Subcutaneous adipose tissue (tissue), 4 donors: ENCODE measurements around the gene LRRC14B. TPM values are rescaled to one million over a fixed set of nuclear protein-coding genes. Genes with fewer than 3 reads are reported as not detected.

Experiments
- total RNA-seq, 4 donors: library from RNA; depleted of rRNA; stranded (reverse); fragments of >200 nt; gene quantifications; one replicate each; pipeline ENCODE4 v1.1.0, GENCODE V29; 2016
- TF ChIP-seq, protein P1 (sequence below): fragments of 450-650 bp; IDR thresholded peaks from one replicate; pipeline ENCODE4 v1.5.1; 2016; ENCODE audit warnings: low read depth, mild to moderate bottlenecking, control low read depth, antibody characterized with exemption, moderate library complexity

LRRC14B gene
- total RNA-seq, 4 donors from 2014 or later: not detected

DNA sequence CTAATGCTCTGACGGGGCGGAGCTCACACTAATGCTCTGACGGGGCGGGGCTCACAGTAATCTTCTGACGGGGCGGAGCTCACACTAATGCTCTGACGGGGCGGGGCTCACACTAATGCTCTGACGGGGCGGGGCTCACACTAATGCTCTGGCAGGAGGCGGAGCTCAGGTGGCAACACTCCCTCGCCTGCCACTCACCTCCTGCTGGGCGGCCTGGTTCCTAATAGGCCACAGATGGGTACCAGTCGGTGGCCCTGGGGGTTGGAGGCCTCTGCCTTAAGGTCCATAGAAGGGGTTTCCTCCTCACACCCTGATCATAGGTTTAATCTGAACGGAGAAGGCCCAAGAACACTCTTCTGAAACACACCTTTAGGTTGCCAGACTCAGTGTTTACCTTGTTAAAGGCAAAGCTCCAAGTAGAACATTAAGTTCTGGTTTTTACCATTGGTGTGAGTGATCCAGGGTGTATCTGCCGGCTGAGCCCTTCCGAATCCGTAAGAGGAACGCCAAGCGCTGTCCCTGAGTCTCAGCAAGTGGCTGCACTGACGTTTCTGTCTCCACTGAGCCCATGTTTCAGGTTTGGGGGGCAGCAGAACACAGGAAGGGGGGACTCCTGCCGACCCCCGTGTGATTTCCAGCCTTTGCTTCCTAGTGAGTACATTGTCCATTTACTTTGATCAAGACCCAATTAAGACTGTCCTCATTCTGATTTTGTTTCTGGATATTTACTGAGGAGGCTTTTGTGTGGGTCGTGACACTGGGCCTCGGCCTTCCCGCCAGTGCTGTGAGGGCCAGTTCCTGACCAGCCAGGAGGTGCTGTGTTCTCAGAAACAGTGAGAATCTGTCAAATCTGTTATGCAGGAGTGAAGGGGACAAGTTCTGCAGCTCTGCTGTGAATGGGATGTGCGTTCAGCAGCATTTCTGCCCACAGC is 24.6 kb upstream of the LRRC14B start:
- TF ChIP-seq, protein P1, sequence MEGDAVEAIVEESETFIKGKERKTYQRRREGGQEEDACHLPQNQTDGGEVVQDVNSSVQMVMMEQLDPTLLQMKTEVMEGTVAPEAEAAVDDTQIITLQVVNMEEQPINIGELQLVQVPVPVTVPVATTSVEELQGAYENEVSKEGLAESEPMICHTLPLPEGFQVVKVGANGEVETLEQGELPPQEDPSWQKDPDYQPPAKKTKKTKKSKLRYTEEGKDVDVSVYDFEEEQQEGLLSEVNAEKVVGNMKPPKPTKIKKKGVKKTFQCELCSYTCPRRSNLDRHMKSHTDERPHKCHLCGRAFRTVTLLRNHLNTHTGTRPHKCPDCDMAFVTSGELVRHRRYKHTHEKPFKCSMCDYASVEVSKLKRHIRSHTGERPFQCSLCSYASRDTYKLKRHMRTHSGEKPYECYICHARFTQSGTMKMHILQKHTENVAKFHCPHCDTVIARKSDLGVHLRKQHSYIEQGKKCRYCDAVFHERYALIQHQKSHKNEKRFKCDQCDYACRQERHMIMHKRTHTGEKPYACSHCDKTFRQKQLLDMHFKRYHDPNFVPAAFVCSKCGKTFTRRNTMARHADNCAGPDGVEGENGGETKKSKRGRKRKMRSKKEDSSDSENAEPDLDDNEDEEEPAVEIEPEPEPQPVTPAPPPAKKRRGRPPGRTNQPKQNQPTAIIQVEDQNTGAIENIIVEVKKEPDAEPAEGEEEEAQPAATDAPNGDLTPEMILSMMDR: no peak

DNA sequence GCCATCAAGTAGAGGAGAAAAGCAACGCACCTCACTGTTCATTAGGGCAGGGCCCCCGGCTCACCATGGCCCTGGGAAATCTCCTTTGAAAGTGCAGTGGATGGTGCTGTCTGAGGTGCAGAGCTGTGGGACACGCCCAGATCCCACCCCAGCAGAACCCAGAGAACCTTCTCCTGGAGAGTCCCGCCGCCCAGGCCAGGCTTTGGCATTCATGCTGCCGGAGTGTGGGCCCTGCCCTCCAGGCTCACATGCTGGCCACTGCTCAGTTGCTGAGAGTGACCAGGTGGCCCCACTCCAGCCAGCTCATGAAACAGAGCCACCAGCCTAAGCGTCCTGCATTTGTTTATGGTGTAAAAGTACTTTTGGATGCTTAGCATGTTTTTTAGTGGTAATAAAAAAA is 23.8 kb upstream of the LRRC14B start:
- TF ChIP-seq, protein P1: no peak

DNA sequence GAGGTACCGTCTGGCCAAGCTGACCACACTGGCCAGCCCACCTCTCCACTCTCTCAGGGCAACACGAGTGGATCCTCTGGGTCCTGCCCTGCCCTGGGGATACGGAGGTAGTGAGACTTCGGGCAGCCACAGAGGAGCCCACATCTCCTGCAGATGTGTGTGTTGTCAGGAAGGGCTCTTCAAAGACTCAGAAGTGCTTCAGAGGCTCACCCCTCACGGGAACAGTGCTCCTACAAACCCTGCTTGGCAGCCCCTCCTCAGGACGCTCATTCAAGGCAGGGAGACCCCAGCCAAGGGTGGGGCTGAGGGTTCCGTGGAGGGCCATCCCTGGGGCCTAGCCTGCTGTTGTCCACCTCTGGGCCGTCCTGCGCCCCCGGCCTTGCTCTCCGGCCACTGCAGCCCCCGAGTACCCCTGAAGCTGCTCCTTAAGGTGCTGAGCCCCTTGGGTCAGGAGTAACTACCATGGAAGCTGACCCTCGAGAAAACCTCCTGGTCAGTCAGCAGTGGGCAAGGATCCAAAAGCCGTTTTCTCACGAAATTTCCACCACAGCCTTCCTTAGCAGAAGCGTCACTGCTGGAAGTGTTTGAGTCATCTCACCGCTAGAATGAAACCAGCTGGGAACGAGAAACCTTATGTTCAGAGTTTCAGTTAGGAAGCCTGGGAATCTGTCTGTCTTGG is 23.2 kb upstream of the LRRC14B start:
- TF ChIP-seq, protein P1: no peak

DNA sequence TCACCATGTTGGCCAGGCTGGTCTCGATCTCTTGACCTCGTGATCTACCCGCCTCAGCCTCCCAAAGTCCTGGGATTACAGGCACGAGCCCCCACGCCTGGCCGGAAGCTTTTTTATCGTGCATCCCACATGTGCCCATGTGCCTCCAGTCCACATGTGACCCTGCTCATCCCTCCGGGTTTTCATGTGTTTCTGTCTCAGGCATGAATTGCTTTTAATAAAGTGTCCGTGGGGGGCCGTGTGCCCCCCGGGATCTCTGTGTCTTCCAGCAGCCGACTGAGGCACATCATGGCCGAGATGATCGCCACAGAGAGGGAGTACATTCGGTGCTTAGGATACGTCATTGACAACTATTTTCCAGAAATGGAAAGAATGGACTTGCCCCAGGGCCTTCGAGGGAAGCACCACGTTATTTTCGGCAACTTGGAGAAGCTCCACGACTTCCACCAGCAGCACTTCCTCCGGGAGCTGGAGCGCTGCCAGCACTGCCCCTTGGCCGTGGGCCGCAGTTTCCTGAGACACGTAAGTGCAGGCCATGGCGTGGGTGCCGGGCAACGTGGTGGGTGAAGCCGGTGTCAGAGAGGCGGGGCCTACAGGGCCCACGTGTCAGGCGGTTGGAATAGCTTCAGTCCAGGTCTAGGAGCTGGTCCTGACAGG is 22.1 kb upstream of the LRRC14B start:
- TF ChIP-seq, protein P1: no peak

DNA sequence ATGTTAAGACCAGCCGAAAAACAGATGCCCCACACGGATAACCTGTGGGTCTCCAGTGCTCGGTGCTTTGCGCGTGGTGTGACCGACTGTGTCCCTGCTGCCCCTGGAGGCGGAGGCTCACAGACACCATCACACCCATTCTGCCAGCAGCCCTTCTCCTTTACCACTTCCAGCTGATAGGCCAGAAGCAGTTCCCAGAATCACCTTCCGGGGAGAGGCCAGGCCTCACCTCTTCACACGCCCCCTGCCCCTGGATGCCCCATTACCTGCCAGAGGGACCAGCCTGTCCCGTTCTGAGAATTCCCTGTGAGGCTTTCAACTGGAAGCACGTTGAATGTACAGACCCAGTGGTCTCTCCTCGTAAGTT is 21.6 kb upstream of the LRRC14B start:
- TF ChIP-seq, protein P1: no peak

DNA sequence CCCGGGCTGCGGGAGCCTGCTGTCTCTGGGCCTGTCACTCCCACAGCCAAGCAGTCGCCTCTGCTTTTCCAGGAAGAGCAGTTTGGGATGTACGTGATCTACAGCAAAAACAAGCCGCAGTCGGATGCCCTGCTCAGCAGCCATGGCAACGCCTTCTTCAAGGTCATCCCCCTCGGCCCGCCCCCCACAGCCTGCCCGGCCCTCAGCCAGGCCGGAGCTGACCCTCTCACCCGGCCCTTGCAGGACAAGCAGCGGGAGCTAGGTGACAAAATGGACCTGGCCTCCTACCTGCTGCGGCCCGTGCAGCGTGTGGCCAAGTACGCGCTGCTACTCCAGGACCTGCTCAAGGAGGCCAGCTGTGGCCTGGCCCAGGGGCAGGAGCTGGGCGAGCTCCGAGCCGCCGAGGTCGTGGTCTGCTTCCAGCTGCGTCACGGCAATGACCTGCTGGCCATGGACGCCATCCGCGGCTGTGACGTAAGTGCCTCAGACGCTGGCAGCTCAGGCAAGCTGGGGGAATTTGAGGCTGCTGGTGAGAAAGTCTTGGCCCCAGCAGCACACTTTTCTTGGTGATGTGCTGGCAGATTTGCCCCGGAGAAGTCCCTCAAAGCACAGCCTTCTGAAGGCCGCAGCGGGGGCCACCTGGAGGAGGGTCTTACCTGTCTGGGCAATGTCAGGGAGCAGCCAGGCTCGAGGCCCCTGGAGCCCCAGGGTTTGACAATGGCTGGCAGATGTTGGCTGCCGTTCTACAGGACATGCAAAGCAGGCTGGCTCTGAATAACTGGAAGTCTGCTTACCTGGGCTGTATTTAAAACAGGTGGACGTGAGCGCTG is 20.1 kb upstream of the LRRC14B start:
- TF ChIP-seq, protein P1: no peak
